ENCODE measurements around the gene RUFY1.

- TF ChIP-seq CTCF (optimal IDR thresholded peaks at IDR 0.05 in 1 of 3, IDR thresholded peaks at IDR 0.05 in 1 of 3, conservative IDR thresholded peaks at IDR 0.05 in 1 of 3; ENCODE audit: extremely low read depth in 1 of 3, insufficient read depth in 2 of 3, low read length in 3 of 3): no peak
- TF ChIP-seq EZH2 (IDR thresholded peaks at IDR 0.05; ENCODE audit: low read length): no peak
Measured at GRCh38 chr5:179610903-179611265, 60.5 kb downstream of the RUFY1 start.
